Stimulated activated CD4-positive, alpha-beta T cell treated with anti-CD3 and anti-CD28 coated beads, Interleukin-12 subunit alpha, Interleukin-12 subunit beta, amount 100 ng/mL, for 48 hours (primary cell): Measurements from ENCODE around the gene REPIN1.
A peak's percentile ranks its signal among the peaks of the same experiment; 100 is the strongest.

Experiments used
- DNase-seq, 3 donors: peaks; one replicate each; pipeline ENCODE4 v3.0.0-alpha.2; 2020; ENCODE audit warnings: low read depth in 2 of 3, low spot score in 1 of 3

The REPIN1 gene

GRCh38 chr7:150420987-150421674 is 52.5 kb downstream of the REPIN1 start:
- DNase-seq = peak; percentile 69 to 88 (median 82)

DNA sequence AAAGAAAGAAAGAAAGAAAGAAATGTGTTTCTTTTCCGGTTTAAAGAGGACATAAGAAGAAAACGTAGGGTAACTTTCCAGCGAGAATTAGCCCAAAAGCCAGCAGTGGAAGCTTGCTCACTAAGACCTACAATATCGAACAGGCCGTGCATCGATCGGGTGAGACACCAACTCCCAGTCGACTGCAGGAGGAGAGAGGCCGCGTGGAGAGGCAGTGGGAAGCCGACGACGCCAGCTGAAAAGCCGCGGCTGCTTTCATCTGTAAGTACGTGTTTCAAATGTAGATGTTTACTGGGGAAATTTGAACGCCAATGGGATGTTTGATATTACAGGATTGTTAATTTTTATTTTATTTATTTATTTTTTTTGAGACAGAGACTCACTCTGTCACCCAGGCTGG is 53.2 kb downstream of the REPIN1 start:
- DNase-seq = no peak
